GM21825 (cell line): ENCODE data around the gene NAA16.
"Not testable (repeated sequence)": the region's sequence is repeated elsewhere in the genome, so short reads cannot be mapped to it uniquely, and the experiment has no call there.

Experiments
- ATAC-seq: cut with Tn5 transposase; IDR thresholded peaks from one replicate; pipeline ENCODE4 v1.9.1; 2021; ENCODE audit warnings: mild to moderate bottlenecking, moderate library complexity; ENCODE audit not compliant: unreplicated experiment

The NAA16 gene

DNA sequence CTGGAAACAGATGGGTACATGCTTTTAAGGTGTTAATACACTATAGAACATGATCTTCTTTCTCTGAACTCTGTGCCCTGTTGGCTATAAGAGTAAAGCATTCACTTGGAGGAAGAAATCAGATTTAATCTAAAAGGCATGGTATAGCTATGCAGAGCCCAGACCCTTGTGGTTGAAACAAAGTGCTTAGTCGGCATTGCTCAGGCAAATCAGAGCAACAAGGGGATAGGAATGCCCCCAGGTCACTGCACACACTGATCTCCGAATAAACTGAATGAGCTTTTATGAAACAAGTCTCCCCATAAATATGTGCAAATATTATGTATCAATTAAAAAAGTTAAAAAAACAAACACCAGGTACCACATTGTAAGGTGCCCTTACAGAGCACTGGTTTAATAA is 94.3 kb downstream of the NAA16 start:
- ATAC-seq, result no peak

DNA sequence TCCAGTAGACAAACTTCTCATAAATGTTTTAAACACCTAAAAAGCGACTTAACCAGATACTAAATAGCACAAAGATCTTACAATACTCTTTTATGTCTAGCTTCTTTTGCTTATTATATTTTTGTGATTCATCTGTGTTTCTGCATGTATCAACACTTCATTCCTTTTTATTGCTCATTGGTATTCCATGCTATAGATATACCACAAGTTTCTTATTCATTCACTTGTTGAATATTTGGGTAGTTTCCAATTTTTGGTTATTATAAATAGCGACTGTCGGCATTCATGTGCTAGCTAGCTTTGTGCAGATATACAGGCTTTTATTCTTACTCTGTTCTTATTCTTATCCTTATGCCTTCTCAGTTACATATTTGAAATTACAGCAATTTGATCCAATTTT is 96.3 kb downstream of the NAA16 start:
- no peak for ATAC-seq

DNA sequence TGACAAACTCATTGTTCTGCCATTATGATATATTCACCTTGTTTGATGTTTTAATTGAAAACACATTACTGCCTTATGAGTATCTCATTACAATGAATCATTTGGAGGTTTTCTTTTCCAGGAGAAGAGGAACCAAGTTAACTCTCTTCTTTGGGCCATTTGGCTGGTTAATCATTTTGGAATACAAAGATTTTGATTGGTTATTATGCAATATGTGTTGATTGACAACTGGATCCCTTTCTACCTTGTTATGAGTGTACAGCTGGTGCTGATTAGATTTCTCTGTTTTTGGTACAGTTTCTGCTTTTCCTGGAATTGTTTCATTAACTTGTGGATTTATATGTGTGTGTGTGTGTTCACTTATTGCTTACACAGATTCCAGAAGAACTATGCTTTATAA is 97.1 kb downstream of the NAA16 start:
- no peak for ATAC-seq

DNA sequence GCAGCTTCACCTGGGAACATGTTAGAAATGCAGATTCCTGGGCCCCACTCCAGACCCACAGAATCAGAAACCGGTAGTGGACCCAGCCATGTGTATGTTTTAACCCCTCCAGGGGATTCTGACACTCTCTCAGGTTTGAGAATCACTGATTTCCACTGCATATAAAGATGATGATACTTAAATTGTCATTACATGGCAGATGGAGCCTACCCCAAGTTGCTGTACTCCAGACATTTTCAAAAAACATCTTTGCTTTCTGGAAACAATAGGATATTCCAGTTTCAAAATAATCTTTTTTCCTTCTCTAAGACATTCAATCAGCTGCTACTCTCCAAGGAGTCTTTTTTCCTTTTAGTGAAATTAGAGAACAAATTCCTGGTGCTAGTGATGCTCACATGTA is 97.7 kb downstream of the NAA16 start:
- no peak for ATAC-seq

DNA sequence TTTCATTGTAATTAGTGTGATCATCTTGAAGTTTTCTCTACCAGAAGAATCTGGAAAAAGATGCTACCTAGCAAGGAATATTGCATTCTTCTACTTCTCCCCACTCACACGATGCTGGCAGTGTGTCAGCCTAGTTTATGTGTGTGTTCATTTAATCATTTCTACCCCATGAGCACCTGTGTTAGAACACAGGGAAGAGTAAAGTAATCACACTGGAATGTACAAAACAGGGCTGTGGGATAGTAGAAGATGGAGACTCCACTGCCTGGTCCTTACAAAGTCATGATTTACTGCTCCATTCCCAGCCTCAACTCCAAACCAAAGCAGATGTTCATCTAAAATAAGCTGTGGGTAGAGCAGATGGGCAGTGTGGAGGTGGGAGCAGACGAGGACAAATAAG is 98.5 kb downstream of the NAA16 start:
- no peak for ATAC-seq

DNA sequence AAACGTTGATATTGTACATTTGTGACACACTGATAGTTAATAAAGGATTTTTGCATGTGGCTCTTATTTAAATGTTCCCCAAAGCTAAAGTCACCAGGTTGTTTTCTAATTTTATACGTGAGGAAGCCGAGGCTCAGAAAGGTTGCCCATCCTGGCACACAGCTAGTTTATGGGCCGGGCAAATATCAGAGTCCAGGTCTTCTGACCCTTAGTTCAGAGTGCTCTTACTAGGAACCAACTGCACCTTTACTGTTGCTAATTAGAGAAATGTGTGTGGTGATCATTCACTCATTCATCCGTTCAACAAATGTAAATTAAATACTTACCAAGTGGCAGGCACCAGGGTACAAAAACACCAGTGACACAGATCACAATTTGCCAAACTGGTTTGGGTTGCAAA is 100.0 kb downstream of the NAA16 start:
- ATAC-seq, result no peak

DNA sequence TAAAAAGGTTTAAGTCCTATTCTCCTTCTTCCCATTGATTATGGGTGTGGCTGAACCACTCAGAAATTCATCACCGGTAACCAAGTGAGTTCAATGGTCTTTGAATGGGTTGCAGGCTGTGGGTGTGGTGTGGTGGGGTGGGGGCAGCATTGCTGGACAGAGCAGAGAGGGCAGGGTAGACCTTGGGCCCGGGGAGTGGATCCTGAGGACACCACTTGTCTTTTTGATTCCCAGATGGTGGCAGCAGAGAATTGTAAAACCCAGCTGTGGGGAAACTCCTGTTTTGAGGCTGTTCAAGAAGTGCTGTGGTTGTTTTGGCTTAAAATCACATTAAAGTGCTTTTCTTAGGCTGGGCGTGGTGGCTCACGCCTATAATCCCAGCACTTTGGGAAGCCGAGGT is 100.5 kb downstream of the NAA16 start:
- ATAC-seq, result no peak

DNA sequence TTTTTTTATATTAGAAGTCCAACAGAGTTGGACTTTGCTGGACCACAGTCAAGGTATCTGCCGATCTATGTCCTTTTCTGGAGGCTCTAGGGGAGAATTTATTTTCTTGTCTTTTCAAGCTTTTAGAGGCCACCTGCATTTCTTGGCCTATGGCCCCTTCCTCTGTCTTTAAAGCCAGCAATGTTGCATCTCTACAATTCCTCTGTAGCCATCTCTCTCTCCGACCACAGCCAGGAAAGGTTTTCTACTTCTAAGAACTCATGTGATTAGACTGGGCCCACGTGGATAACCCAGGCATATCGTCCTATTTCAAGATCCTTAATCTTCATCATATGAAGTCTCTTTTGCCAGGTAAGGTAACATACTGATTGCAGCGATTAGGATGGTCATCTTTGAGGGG is 102.8 kb downstream of the NAA16 start:
- no peak for ATAC-seq

DNA sequence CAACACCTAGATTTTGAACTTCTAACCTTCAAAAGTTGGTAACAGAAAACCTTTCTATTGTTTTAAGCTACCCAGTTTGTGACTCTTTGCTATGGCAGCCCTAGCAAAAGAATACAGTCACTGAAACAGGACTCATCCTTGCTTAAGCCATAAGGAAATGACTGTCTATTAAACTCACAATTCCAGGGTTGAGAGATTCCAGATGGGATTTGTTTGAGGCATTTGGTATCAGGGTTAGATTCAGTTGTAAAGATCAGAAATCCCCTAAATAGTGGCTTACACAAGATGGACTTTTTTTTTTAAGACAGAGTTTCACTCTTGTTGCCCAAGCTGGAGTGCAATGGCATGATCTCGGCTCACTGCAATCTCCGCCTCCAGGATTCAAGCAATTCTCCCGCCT is 105.2 kb downstream of the NAA16 start:
- ATAC-seq, result no peak

DNA sequence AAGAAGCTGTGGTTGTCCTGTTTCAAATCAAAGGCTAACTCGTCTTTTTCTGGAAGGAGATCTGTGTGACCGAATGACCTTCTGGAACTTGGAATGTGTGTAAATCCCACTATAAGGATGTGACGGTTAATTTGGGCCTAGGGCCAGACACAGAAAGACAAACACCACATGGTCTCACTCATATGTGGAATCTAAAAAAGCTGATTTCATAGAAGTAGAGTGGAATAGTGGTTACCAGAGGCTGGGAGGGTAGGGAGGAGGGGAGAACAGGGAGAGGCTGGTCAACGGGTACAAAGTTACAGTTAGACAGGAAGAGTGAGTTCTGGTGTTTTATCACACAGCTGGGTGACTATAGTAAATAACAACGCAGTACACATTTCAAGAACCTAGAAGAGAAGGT is 107.0 kb downstream of the NAA16 start:
- no peak for ATAC-seq

DNA sequence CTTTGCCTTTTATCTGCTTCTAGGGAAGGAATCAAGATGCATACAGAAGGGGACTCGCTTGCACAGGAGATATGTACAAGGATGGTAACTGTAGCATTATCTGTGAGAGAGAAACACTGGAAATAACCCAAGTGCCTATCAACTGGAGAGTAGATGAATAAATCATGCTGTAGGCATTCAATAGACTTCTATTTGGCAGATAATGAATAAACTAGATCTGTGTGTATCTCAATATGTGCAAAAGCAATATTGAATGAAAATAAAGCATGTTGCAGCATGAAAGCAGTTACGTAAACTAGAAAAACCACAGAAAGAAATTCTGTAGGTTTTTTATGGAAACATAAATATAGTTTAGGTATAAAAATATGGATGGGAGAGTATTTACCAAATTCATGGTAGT is 107.7 kb downstream of the NAA16 start:
- ATAC-seq, result no peak

DNA sequence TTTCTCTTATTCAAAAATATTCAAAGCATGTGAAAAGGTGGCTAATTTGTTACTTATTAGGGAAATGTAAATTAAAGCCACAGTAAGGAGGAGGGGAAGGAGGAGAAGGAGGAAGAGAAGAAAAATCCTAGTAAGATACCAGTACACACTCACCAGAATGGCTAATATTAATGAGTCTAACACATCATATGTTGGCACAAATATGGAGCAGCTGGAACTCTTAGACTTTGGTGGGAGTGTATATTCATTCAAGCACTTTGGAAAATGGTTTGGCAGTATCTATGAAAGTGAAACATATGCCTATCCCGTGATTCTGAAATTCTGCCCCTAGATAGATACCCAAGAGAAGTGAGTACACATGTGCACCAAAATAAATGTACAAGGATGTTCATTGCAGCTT is 108.1 kb downstream of the NAA16 start:
- ATAC-seq, result no peak

DNA sequence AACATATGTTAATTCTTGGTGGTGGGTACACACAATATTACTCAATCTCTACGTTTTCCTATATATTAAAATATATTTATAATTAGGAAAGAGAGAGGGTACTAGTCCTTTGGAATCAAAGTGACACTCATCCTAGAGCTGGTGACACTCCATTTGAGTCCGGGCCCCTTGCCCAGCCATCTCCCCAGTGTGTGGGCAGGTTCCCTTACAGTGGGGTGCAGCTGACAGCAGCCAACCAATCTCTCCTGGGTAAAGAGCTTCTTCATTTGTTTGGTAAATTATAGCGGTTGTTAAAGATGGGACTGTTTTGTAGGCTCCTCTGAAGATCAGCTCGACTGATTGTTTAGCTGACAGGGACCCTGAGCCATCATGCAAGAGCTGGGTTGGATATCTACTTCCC is 109.1 kb downstream of the NAA16 start:
- no peak for ATAC-seq

DNA sequence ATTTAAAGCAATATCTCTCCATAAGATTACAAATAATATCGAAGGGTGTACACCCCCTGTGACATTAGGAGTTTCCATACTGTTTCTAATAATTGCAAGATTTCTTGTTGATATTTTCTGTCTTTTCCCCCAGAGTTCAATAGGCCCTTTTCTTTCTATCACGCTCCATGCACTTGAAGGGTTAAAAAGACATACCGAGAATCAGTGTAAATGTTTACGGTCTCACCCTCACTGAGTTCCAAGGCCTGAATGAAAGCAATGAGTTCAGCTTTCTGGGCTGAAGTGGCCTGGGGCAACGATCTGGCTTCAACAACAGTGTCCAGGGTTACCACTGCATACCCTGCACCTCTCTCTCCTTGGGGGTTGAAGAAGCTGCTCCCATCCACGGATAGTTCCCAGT is 110.3 kb downstream of the NAA16 start:
- ATAC-seq, result not testable (repeated sequence)

DNA sequence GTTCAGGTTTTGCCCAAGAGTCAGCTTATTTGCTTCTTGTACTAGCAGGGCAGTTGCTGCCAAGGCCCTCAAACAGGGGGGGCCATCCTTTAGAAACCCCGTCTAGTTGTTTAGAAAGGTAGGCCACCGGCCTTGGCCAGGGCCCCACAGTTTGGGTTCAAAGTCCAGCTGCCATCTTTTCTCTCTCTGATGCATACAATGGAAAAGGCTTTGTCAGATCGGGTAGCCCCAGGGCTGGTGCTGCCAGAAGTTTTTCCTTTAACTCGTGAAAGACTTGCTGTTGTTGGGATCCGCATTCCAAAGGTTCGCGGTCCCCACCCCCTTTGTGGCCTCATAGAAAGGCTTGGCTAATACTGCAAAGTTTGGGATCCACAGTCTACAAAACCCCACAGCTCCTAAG is 110.9 kb downstream of the NAA16 start:
- ATAC-seq, result not testable (repeated sequence)

DNA sequence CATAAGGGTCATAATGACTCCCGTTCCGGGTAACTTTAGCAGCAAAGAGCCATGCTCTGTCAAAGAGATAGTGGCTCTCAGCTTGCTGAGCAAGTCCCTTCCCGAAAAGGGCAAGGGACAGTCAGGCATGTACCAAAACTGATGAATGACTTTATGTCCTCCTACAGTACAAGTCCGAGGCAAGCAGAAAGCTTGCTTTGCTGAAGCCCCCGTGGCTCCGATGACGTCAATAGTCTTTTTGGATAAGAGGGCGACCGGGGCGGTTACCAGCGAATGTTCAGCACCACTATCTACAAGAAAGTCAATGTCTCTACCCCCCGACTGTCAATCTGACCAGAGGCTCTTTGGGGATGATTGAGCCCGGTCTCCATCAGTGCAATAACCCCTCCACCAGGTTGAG is 112.2 kb downstream of the NAA16 start:
- not testable (repeated sequence) for ATAC-seq

DNA sequence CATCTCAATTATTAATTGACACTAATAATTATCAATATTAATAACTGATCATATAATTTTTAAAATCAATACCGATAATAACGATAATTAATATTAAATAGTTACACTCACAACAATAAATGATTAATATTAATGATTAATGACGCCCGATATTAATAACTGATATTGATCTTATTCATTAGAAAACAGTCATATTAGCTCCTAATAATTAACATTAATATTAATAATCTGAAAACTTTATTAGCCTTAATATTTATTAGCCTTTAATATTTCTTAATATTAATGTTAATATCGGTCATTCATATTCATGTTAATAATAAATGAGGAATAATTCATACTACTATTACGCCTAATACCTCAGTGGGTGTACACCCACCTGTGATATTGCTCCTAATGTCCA is 113.6 kb downstream of the NAA16 start:
- not testable (repeated sequence) for ATAC-seq

DNA sequence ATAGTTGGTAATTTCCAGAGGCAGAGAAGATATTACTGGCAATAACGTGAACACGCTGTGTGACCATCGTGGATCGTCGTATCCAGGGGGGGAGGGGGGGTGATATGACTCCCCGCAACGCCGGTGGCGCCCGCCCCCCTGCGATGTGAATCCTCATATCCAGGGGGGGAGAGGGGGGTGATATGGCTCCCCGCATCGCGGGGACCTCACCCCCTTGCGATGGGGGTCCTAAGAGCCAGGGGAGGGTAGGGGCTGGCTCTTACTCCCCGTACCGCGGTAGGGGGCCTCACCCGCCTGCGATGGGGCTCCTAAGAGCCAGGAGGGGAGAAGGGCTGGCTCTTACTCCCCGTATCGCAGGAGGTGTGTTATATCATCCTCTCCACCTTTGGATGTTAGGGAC is 115.0 kb downstream of the NAA16 start:
- no peak for ATAC-seq
